ENCODE data around the gene CTNNA1.

The CTNNA1 gene

GRCh38 chr5:138943599-138944173 is 190.5 kb downstream of the CTNNA1 start:
- Histone ChIP-seq H3K4me2 (ENCODE audit: low read depth, low read length, poor library complexity, severe bottlenecking) (no peak overlapping the region), H3K9me2 (replicated peaks; ENCODE audit: low read depth, low read length) (no peaks in the 10 kb centered on the region), H3F3A (ENCODE audit: low read depth) (no peaks in the 10 kb centered on the region), H3K79me2 (ENCODE audit: insufficient read depth, low read length) (no peaks in the 10 kb centered on the region), H3K9ac (ENCODE audit: low read depth, low read length, poor library complexity, severe bottlenecking) (no peak overlapping the region), H2AFZ (ENCODE audit: low read length) (no peak overlapping the region), H3K4me1 (ENCODE audit: insufficient read depth, low read length, poor library complexity, severe bottlenecking) (peaks cover 37% of the 10 kb centered on the region), H3K9me3 (ENCODE audit: insufficient read depth, low read depth, low read length) (no peaks in the 10 kb centered on the region), H3K36me3 (ENCODE audit: insufficient read depth, low read length) (peaks cover 6% of the 10 kb centered on the region; the same call in 1 of the 2 replicates), H3K4me3 (ENCODE audit: low read length, poor library complexity, severe bottlenecking) (no peak overlapping the region), H3K27me3 (ENCODE audit: insufficient read depth, low read length, poor library complexity, severe bottlenecking) (no peaks in the 10 kb centered on the region), H4K20me1 (ENCODE audit: insufficient read depth, low read length, poor library complexity, severe bottlenecking) (no peaks in the 10 kb centered on the region)
- TF ChIP-seq EZH2phosphoT487 (IDR thresholded peaks at IDR 0.05; ENCODE audit: borderline replicate concordance), result no peak
- no peak for TF ChIP-seq CTCF (conservative IDR thresholded peaks at IDR 0.05; ENCODE audit: low read length)

- Histone ChIP-seq H2AFZ (ENCODE audit: low read length) (no peak overlapping the region), H3K27me3 (ENCODE audit: insufficient read depth, low read length, poor library complexity, severe bottlenecking) (no peaks in the 10 kb centered on the region), H3K9me2 (replicated peaks; ENCODE audit: low read depth, low read length) (no peaks in the 10 kb centered on the region), H3K9ac (ENCODE audit: low read depth, low read length, poor library complexity, severe bottlenecking) (no peak overlapping the region), H3K79me2 (ENCODE audit: insufficient read depth, low read length) (no peaks in the 10 kb centered on the region), H3K4me3 (ENCODE audit: low read length, poor library complexity, severe bottlenecking) (no peak overlapping the region), H4K20me1 (ENCODE audit: insufficient read depth, low read length, poor library complexity, severe bottlenecking) (no peaks in the 10 kb centered on the region), H3K4me1 (ENCODE audit: insufficient read depth, low read length, poor library complexity, severe bottlenecking) (peaks cover 37% of the 10 kb centered on the region), H3K4me2 (ENCODE audit: low read depth, low read length, poor library complexity, severe bottlenecking) (no peak overlapping the region), H3K9me3 (ENCODE audit: insufficient read depth, low read depth, low read length) (no peaks in the 10 kb centered on the region), H3F3A (ENCODE audit: low read depth) (no peaks in the 10 kb centered on the region), H3K36me3 (ENCODE audit: insufficient read depth, low read length) (peaks cover 6% of the 10 kb centered on the region; the same call in 1 of the 2 replicates)
- TF ChIP-seq CTCF (conservative IDR thresholded peaks at IDR 0.05; ENCODE audit: low read length) (no peak), EZH2phosphoT487 (IDR thresholded peaks at IDR 0.05; ENCODE audit: borderline replicate concordance) (no peak)
Observed at GRCh38 chr5:138944527-138945322, 191.5 kb downstream of the CTNNA1 start.

GRCh38 chr5:138945421-138946240 is 192.4 kb downstream of the CTNNA1 start:
- Histone ChIP-seq H3K9me3 (ENCODE audit: insufficient read depth, low read depth, low read length) (no peaks in the 10 kb centered on the region), H3K4me2 (ENCODE audit: low read depth, low read length, poor library complexity, severe bottlenecking) (no peak overlapping the region), H3K36me3 (ENCODE audit: insufficient read depth, low read length) (peaks cover 6% of the 10 kb centered on the region; the same call in 1 of the 2 replicates), H3K4me1 (ENCODE audit: insufficient read depth, low read length, poor library complexity, severe bottlenecking) (peaks cover 33% of the 10 kb centered on the region), H3K79me2 (ENCODE audit: insufficient read depth, low read length) (no peaks in the 10 kb centered on the region), H2AFZ (ENCODE audit: low read length) (no peak overlapping the region), H3K27me3 (ENCODE audit: insufficient read depth, low read length, poor library complexity, severe bottlenecking) (no peaks in the 10 kb centered on the region), H3K4me3 (ENCODE audit: low read length, poor library complexity, severe bottlenecking) (no peak overlapping the region), H3K9me2 (replicated peaks; ENCODE audit: low read depth, low read length) (no peaks in the 10 kb centered on the region), H4K20me1 (ENCODE audit: insufficient read depth, low read length, poor library complexity, severe bottlenecking) (no peaks in the 10 kb centered on the region), H3K9ac (ENCODE audit: low read depth, low read length, poor library complexity, severe bottlenecking) (no peak overlapping the region), H3F3A (ENCODE audit: low read depth) (no peaks in the 10 kb centered on the region)
- peak; percentile 32; the same call in 1 of the 2 replicates for TF ChIP-seq CTCF (conservative IDR thresholded peaks at IDR 0.05; ENCODE audit: low read length)
- no peak for TF ChIP-seq EZH2phosphoT487 (IDR thresholded peaks at IDR 0.05; ENCODE audit: borderline replicate concordance)
